ENCODE data around the gene SLC44A2. TPM values are rescaled to one million over a fixed set of nuclear protein-coding genes. Genes with fewer than 3 reads are reported as not detected.

The SLC44A2 gene
- total RNA-seq, 1 donor from 2014 or later, result 62.3 TPM

DNA sequence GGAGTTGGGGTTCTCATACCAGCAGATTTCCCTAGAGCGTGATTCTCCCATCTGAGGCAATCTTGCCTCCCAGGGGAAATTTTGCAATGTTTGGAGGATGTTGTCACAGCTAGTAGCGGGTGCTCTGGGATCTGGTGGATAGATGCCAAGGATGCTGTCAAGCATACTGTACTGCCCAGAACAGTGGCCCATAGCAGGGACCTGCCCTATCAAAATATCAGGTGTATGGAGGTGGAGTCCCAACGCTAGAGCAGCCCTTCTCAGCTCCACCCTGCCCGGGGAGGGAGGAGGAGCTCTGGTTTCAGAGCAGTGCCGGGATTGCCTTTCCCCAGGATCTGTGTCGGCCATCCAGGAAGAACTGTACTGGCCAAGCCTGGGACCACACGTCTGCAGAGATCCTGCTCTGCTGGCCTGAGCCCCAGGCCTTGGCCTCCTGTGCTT lies 65.0 kb downstream of the SLC44A2 start:
- DNase-seq (no peak), ATAC-seq (ENCODE audit: poor library complexity) (no peak)
- intact Hi-C loops (cut with DNase I), result no loop called here

DNA sequence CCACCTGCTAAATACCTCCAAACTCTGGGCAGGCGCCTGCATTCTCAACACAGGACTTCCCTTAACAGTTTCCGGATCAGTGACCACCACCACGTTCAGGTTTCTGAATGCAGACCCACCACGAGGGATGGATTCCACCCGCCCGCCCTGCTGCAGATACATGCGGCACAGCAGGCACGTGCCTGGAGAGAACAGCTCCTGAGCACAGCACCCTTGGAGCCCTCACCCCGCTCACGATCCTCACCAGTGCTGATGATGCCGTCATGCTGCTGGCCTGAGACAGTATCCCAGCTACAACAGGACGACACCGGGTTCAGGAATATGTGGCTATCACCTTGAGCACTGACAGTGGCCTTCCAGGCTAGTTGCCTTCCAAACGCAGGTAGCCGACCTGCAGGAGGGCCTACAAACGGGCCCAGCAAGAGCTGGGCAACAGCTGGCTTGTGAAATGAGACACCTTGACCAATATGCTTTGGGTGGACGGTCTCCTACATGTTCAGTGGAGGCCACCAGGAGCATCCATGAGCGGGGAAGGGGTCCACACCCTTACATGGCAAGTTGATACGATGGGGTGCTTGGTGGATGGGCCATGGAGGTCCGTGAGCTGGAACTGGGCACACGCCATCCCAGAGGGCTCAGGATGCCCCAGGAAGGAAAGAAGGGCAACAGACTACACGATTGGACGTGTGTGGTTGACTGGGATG lies 66.0 kb downstream of the SLC44A2 start:
- intact Hi-C loops (cut with DNase I), result no loop called here
- ATAC-seq (ENCODE audit: poor library complexity) (no peak), DNase-seq (no peak)

DNA sequence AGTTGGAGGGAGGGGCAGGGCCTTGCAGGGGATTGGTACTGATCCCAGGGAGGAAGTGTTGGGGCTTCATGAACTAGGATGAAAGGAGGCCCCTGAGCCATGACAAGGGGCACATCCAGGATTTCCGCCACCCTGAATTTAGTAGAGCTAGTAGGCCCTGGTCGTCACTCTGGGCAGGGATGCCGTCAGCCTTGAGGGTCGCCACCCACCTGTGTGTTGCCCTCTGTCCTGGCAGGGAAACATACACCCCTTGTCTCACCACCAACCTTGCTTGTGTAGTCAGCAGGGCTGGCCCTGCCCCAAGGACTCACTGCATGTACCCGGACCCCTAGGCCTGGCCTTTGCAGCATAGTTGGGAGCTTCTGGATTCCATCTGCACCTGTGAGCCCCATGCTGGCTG lies 66.5 kb downstream of the SLC44A2 start:
- DNase-seq (no peak), ATAC-seq (ENCODE audit: poor library complexity) (no peak)
- intact Hi-C loops (cut with DNase I), result no loop called here

DNA sequence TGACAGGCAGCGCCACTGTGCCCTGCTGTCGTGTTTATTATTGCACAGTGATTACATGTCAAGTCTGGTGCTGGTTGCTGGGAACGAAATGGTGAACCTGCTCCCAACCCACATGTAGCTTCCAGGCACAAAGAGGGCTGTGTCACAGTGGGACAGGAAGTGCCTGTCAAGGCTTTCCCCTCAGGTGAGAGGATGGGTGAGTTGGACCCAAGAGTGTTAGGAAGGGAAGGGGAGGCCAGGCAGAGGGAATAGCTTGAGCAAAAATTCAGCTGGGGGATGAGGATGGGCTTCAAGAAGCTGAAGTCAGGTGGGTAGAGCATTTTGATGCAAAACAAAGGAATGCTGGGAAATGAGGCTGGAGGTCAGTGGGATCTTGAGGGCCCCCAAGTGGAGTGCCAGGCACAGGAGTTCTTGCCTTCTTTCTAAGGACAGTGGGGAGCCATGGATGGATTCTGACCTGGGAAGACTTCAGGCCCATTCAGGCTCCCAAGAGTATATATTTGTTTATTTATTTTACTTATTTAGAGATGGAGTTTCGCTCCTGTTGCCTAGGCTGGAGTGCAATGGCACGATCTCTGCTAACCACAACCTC lies 67.4 kb downstream of the SLC44A2 start:
- no peak for DNase-seq
- intact Hi-C loops (cut with DNase I), result no loop called here
- ATAC-seq (ENCODE audit: poor library complexity), result no peak

Other genes starting within 250 kb of the SLC44A2 start
- 60.3 TPM for gene TYK2, start 245.0 kb upstream of the SLC44A2 start, total RNA-seq
- gene CDC37, start 222.0 kb upstream of the SLC44A2 start, total RNA-seq, result 146 TPM
- 36.8 TPM for gene PDE4A, start 205.0 kb upstream of the SLC44A2 start, total RNA-seq
- 78.3 TPM for gene KEAP1, start 122.2 kb upstream of the SLC44A2 start, total RNA-seq
- 0.13 TPM for gene S1PR5, start 108.1 kb upstream of the SLC44A2 start, total RNA-seq
- gene ATG4D, start 81.6 kb upstream of the SLC44A2 start, total RNA-seq, result 46.4 TPM
- gene KRI1, start 59.5 kb upstream of the SLC44A2 start, total RNA-seq, result 10.4 TPM
- 6.9 TPM for gene CDKN2D, start 56.6 kb upstream of the SLC44A2 start, total RNA-seq
- not detected for gene AP1M2, start 38.2 kb upstream of the SLC44A2 start, total RNA-seq
- gene ILF3, start 28.8 kb downstream of the SLC44A2 start, total RNA-seq, result 91.7 TPM
- 24.8 TPM for gene QTRT1, start 75.9 kb downstream of the SLC44A2 start, total RNA-seq
- gene DNM2, start 92.5 kb downstream of the SLC44A2 start, total RNA-seq, result 180 TPM
- gene TMED1, start 210.7 kb downstream of the SLC44A2 start, total RNA-seq, result 30.8 TPM
- 0.59 TPM for gene C19orf38, start 222.9 kb downstream of the SLC44A2 start, total RNA-seq
- gene CARM1, start 246.0 kb downstream of the SLC44A2 start, total RNA-seq, result 29.9 TPM